ENCODE results near the gene TCF19.

The TCF19 gene

GRCh38 chr6:31210741-31211532 lies 52.5 kb downstream of the TCF19 start:
- DNase-seq: no peak
